HG02981 (cell line): ENCODE results near the gene PTPRG.
"Not testable (repeated sequence)": the region's sequence is repeated elsewhere in the genome, so short reads cannot be mapped to it uniquely, and the experiment has no call there.

Experiments used
- ATAC-seq: cut with Tn5 transposase; IDR thresholded peaks from one replicate; pipeline ENCODE4 v1.9.1; 2021; ENCODE audit warnings: mild to moderate bottlenecking, moderate library complexity; ENCODE audit not compliant: unreplicated experiment

The PTPRG gene

DNA sequence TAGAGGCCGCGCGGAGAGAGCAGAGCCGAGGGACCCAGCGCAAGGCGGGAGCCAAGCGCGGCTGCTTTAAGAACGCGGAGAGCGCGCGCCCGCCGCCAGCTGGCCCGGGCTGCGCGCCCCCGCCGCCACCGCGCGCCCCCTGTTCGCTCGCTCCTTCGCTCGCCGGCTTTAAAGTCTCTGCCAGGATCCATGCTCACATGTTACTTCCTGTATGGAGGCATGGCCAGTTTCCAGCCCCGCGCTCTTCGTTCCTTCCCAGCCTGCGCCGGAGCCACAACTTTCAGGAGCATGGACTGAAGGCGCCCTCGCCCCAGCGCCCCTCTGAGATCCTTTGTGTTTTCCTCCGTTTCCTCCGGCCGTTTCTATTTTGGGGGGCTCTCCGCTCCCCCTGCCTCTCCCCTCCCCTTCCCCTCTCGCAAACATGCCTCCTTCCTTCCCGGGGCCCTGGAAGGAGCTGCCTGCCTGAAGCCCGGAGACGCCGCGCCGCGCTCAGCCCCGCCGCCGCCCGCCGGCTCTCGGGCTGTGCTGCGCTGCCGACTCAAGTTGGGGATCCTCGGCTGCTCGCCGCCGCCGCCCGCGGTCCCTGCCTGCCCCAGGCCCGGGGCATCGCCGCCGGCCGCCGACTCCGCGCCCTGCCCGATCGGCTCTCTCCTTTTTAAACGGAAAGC is at the start of gene PTPRG:
TSS of gene PTPRG (plus strand) at position 198 of the 668 bp plus-strand sequence. CDS start 717 bp downstream, outside the sequence.
- ATAC-seq: peak; percentile 49

DNA sequence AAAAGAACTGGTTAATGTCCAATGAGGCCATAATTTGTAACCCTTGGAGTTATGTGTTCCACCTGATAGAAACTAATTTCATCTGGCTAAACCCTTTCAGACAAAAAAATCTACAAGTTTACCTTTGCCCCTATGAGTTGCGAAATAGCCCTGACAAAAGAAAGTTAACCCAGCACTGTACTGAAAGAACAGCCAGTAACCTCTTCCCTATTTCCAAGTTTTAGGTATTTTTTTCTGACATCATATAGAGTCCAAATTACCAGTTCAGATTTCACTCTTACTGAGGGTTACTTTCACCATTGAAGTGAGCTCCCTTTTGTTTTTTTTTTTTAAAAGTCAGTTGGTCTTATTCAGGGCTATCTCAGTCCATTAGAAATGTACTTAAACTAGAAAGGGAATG is 42.8 kb upstream of the PTPRG start:
- ATAC-seq: no peak

DNA sequence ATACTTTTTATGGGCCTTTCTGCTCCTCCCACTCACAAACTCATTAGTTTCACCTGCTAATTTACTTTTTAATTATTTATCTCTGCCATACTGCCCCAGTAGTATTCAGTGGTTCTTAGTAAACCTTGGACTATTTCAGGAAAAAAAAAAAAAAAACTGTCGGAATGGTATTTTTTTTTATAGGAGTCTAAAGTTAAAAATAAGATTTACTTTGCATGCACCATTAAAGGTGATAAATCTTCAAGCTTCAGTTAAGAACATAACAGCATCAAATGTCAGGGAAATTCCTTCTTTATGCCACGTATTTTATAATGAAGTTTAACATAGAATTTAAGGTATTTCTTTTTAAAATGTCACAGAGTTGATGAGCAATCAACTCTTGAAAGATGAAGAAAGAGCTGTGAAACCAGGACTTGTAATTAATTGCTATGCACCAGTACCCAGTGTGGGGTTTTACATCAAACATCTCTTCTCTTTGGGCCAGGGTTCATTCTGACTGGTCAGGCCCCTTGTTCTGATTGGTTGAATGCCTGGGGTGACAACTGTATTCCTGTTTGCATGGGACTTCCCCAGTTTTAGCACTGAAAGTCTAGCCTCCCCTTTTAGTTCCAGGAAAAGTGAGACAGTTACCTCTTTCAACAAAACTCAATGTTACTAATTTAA is 40.3 kb upstream of the PTPRG start:
- ATAC-seq: peak; percentile 96

DNA sequence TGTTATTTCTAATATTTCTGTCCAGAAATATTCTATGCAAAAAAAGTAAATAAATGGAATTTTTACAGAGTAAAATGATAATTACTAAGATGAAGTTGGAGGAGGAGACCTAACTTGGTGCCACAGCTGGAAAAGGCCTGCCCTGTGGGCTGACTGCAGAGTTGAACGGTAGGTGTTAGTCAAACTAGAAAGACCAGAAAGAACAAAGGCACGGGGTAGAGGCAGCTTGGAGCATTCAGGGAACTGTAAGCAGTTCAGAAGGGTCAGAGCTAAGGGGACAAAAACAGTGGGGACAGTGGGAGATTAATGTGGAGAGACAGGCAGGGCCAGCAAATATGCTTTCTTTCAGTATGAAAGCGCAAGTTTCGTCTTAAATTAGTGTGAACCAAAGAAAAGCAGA is 39.3 kb upstream of the PTPRG start:
- no peak for ATAC-seq

DNA sequence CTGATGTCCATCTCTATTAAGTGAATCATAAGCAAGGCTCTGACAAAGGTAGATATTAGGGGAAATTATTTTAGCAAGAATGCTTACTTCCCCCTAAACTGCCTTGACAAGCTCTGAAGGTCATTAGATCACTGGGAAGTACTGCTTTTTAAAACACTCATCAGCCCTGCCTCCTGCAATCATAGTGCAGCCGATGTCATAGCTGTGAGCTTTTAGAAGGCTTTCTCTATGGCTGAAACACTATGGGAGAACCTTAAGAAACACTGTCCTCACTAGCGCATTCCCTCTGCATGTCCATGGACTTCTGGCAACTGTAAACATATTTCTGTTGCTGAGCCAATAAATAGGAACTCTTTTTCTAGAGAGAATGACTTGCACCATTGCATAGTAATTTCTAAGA is 38.7 kb upstream of the PTPRG start:
- no peak for ATAC-seq

DNA sequence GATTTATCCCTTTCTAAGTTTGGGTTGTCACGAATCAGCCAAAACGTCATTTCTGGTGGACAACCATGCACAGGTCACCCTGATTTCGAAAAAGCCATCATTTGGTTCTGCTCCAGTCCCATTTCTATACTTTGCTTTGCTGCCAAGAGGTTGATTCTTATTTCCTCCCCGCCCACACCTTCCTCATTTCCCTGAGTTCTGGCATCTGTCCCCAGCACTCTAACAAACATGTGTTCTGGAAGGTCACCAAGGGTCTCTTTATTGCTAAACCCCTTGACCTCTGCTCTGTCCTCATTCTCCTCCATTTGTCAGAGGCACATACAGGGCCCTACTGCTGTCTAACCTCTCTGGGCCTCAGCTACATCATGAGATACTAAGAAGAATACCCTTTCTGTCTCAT is 36.4 kb upstream of the PTPRG start:
- ATAC-seq: no peak

DNA sequence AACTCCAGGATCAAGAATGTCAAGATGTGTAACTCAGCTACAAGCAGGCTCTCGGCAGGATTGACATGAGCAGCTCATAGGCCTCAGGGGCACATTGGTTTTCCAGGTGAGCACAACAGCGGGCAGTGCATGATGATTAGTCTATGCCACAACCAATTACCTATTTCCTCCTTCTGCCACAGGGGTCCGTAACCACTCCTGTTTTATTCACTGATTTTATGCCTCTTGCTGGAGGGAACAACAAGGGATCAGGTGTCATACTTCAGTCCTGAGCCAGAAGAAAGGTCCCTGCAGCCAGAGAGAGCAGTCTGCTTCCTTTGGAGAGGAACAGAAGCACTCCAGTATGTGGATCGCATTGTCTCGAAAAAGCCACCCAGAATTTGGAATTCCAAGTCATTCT is 35.1 kb upstream of the PTPRG start:
- ATAC-seq: no peak

DNA sequence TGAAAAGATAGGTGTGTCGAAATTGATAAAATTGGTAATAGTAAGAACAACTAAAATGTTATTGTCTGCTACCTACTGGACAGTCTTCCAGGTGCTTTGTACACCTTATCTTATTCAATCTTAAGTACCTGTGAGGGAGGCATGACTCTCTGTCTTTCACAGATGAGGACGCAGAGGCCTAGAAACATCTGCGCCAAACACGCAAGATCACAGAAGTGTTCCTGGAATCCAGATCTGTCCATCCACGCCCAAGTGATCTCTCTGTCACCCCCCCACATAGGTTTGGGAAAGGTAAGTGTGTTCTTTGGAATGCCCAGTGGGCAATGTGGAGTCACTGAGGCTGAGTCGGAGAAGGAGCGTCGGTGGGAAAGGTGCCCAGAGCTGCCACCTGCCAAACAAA is 34.4 kb upstream of the PTPRG start:
- ATAC-seq: no peak

DNA sequence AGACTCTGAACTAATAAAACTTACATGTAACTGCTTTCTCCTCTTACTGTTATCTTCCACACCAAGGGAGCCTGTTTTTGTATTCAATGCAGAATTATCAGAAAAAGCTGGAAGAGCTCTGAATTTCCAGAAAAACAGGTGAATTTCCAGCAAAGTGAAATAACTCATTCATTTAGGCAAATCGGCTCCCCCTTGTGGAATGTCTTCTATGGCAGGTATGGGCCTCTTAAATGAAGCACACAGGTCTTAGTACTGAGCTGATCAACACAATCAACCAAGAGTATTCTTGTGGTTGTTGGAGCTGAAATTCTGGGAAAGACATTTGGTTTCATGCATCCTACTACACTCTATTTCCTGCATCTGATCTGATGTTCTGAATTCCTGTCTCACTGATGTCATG is 31.0 kb upstream of the PTPRG start:
- ATAC-seq: no peak

DNA sequence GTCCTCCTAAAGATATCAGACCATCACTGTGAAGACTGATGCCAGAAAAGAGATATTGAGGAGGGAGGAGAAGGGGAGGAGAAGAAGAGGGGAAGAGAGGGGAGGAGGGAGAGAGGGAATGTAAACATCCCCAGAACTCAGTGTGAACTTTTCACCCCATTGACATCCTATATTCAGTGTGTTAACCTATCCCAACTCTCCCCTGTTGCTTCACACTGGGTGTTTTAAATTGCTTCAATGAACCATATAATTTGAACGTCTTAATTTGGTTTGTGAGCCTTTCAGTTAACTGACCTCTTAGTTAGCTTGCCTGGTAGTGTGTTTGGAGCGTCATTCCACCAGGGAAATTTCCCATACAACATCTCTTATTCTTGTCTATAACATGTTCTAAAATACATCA is 29.8 kb upstream of the PTPRG start:
- ATAC-seq: no peak

DNA sequence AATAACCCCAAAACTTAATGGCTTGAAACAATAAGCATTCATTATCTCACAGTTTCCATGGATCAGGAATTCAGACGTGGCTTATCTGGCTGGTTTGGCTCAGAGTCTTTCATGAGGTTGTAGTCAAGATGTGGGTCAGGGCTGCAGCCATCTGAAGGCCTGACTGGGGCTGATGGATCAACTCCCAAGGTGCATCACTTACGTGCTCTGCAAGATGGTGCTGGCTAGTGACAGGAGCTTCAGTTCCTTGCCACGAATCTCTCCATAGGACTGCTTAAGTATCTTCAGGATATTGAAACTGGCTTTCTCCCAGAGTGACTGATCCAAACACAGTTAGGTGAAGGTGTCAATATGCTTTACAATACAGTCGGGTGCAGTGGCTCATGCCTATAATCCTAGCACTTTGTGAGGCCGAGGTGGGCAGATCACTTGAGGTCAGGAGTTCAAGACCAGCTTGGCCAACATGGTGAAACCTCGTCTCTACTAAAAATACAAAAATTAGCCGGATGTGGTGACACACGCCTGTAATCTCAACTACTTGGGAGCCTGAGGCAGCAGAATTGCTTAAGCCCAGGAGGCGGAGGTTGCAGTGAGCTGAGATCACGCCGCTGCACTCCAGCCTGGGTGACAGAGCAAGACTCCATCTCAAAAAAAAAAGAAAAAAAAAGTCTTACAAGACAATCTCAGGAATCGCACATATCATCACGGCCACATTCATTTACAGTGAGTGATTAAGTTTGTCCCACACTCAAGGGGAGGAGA is 28.5 kb upstream of the PTPRG start:
- ATAC-seq: no peak

DNA sequence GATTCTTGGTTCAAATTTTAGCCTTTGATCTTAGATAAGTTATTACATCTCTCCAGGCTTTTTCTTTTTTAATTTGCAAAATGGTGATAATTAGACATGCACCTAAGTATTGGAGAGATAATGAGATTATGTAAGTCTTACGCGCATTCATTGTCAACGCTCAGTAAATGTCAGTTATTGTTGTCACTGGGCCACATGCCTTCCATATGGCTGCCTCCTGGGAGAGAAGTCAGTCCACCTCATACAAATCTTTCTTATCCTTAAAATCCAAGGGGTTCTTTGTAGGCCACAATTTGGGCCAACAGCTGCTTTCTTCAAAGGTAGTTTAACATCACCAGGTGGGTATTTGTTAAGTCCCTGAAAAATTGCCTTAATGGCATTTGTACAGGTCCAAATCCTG is 25.5 kb upstream of the PTPRG start:
- no peak for ATAC-seq

DNA sequence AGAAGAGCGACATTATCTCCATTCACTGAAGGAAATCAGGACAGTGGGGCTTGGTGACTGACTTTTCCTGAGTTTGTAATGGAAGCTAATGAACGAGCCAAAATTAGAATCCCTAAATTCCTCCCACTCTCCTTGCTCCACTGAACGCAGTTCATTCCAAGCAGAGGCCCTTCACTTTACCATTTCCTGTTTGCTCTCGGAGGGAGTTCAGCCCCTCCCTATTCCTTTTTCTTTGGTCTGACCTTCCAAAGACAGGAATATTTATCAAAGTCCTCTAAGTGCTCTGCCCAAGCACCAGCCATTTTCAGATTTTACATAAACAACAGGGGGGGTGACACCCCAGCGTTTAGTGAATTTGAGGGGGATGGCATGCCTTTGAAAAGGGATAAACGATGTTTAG is 24.0 kb upstream of the PTPRG start:
- no peak for ATAC-seq

DNA sequence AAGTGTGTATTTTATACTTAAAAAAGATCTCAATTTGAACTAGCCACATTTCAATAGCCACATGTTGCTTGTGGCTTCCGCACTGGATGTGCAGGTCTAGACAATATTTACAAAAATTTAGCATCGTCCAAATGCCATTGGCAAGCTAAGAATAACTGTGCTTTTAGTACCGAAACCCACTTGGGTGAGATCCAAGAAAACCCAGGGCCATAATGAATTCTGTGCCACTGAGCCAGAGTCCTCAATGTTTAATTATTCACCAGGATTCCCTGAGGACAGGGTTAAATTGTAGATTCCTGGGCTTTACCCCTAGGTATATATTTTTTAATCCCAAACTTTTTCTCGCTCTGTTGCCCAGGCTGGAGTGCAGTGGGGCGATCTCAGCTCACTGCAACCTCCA is 22.9 kb upstream of the PTPRG start:
- no peak for ATAC-seq

DNA sequence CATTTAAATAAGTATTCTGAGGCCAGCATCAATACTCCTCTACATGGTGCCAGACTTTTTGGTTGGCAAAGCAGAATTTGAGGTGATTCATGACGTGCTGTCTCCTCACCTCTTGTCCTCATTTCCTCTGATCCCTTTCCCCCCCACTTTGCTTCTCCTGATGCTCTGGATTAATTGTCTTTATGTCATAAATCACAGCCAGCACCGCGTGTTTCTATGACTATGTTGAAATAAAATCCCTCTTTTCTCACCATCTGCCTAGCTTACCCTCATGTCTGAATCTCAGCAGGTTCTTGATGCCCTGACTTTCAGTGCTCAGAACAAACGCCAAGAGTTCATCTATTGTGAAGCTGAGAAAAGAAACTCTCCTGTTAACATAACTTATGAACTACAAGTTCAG is 19.7 kb upstream of the PTPRG start:
- no peak for ATAC-seq

DNA sequence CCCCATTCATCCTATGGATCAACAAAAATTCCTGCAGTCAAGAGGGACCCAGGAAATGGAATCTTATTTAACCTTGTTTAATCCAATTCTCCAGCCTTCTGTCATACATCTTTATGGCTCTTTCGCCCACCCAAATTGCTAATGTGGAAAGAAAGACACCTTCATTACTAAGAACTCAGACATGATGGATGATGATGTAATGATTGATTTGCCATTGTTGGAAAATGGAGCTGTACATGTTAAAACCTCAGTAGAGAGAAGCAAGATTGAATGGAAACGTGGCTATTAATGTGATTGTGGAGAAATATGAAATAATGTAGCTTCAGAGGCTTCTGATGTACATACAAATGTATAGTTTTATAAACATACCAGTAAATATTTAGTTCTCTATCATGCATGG is 15.7 kb upstream of the PTPRG start:
- ATAC-seq: no peak

DNA sequence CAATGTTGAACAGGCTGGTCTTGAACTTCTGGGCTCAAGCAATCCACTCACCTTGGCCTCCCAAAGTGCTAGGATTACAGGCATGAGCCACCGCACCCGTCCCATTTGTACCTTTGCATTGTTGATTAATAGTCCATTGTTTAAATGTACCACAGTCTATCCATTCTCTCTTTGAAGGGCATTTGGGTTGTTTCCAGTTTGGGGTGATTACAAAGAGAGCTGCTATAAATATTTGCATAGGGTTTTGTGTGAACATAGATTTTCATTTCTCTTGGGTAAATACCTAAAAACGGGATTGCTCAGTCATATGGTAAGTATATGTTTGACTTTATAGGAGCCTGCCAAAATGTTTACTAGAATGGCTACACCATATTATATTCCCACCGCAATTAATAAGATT is 13.7 kb upstream of the PTPRG start:
- ATAC-seq: no peak

DNA sequence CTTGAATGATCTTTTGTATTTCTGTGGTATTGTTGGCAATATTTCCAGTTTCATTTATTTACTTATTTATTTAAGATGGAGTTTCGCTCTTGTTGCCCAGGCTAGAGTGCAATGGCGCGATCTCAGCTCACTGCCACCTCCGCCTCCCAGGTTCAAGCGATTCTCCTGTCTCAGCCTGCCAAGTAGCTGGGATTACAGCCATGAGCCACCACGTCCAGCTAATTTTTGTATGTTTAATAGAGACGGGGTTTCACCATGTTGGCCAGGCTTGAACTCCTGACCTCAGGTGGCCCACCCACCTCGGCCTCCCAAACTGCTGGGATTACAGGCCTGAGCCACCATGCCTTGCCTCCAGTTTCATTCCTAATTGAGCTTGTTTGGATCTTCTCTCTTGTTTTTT is 8.7 kb upstream of the PTPRG start:
- not testable (repeated sequence) for ATAC-seq

DNA sequence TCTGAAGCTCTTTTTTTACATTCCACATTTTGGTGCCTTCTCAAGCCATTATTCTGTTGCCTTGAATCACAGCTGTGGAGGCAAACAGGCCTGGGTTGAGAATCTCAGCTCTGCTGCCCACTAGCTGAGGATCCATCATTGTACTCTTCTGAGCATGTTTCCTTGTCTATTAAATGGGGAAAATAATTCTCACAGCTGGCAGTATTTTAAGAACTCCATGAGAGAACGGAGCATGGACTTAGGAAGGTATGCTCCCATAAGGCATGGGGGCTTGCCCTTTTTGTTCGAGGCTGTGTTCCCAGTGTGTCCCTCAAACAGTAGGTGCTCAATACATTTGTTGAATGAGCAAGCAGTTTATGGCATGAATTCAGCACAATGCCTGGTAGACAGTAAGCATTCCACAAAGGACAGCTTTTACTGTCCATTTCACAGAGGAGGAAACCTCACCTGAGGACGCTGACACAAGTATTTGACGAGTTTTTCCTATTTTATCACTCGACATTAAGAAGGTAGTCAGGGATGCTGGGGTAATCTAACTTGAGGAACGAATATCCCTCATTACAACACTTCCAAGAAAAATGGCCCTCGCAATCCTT is 2.1 kb upstream of the PTPRG start:
- no peak for ATAC-seq

DNA sequence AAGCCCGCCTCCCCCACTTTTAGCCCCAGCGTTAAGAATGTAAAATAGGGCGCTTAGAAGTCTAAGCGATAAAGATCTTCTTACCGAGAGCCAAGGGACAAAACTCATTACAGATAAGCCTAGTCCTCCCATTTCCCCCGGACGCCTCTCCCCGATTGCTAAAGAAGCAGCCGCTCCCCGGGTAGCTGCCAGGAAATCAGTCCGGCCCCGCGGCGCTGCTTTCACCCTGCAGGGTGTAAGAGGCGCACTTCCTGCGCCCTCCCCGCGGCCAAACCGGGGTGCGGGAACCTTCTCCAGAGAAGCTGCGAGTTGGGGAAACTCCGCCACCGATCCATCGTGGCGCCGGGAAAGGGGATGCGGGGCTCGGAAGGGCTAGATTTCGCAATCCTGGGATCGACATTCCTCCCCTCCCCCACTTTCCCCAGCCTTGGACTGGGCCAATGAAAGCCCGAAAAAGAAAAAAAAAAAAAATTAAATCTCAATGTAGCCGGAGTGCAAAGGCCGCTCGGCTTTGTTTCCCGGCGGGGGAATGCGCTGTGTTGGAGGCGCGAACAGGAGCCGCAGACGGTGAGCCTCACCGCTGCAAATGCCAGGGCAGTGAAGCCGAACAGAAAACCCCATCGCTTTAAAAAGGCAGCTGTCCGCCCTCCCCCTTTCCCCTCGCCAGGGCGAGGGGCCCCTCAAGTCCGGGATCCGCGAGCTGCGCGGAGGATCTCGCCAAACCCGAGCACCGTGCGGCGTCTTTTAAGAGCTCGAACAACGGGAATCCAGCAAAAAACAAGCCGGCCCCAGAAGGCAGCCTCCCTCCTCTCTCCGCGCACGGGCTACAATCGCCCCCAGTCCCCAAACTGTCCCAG is 626 bp upstream of the PTPRG start:
- peak; percentile 27 for ATAC-seq
